Measurements from ENCODE around the gene PKHD1. TPM values are rescaled to one million over a fixed set of nuclear protein-coding genes. Genes with fewer than 3 reads are reported as not detected.

The PKHD1 gene
- total and polyA plus RNA-seq, 9 donors: 0.01 to 0.12 (median 0.05) TPM; not detected in 3

DNA sequence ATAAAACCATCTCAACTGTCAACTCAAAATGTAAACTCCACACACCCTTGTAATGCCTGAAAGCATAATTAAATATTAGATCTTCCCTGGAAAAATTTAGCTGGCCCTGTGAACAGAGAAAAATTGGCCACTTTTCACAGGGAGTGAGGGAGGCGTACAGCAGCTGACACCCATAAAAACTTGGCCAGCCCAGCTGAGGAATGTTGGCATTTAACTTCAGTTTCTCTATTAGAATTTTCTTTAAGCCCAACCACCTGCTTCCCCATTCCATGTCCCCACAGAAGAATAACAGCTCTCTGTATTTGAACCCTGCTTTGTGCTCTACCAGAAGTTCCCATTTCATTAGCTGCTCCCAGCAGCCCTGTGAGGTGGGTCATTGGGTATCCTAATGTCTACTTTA is 41.0 kb downstream of the PKHD1 start:
- Histone ChIP-seq H3K36me3 (no peaks in the 10 kb centered on the region), H3K27me3 (no peaks in the 10 kb centered on the region), H3K9me3 (no peaks in the 10 kb centered on the region), H3K4me3 (no peak overlapping the region), H3K4me1 (ENCODE audit: insufficient read depth) (no peaks in the 10 kb centered on the region), H3K27ac (no peak overlapping the region)
- WGBS, 3 donors: 0 to 11% (median 4%) methylated on average over 1 of the region's 1 CpG
- TF ChIP-seq EP300 (IDR thresholded peaks at IDR 0.05) (no peak), POLR2A (IDR thresholded peaks at IDR 0.05) (no peak)
- TF ChIP-seq, protein P1, sequence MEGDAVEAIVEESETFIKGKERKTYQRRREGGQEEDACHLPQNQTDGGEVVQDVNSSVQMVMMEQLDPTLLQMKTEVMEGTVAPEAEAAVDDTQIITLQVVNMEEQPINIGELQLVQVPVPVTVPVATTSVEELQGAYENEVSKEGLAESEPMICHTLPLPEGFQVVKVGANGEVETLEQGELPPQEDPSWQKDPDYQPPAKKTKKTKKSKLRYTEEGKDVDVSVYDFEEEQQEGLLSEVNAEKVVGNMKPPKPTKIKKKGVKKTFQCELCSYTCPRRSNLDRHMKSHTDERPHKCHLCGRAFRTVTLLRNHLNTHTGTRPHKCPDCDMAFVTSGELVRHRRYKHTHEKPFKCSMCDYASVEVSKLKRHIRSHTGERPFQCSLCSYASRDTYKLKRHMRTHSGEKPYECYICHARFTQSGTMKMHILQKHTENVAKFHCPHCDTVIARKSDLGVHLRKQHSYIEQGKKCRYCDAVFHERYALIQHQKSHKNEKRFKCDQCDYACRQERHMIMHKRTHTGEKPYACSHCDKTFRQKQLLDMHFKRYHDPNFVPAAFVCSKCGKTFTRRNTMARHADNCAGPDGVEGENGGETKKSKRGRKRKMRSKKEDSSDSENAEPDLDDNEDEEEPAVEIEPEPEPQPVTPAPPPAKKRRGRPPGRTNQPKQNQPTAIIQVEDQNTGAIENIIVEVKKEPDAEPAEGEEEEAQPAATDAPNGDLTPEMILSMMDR (IDR thresholded peaks at IDR 0.05): no peak
- intact Hi-C loops (cut with DNase I): no loop called here
- DNase-seq: no peak

DNA sequence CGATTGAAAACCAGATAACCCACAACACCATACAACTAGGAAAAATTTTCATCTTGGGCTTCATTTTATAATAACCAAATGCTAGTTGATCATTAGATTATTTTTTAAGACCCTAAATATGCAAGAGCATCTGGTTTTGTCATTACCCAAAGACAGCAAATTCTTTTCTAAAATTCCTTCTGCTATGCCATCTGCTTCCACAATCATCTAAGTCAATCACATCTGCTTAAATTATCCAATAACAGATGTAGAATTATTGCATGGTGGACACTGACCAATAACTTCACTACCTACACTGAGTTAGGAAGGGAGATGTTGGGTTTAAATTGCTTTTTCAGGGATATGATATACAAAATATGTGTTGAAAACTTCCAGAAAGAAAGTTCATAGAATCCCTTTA is 41.9 kb downstream of the PKHD1 start:
- H3K27ac ChIP-seq: no peak overlapping the region
- DNase-seq: no peak
- TF ChIP-seq, protein P1 (IDR thresholded peaks at IDR 0.05): no peak
- TF ChIP-seq POLR2A (IDR thresholded peaks at IDR 0.05): no peak
- no peak for TF ChIP-seq EP300 (IDR thresholded peaks at IDR 0.05)
- H3K4me1 ChIP-seq (ENCODE audit: insufficient read depth): no peaks in the 10 kb centered on the region
- intact Hi-C loops (cut with DNase I): no loop called here
- H3K36me3 ChIP-seq: no peaks in the 10 kb centered on the region
- H3K4me3 ChIP-seq: no peak overlapping the region
- 33 to 58% (median 38%) methylated on average over 1 of the region's 1 CpG for WGBS, 3 donors
- H3K9me3 ChIP-seq: no peaks in the 10 kb centered on the region
- no peaks in the 10 kb centered on the region for H3K27me3 ChIP-seq

DNA sequence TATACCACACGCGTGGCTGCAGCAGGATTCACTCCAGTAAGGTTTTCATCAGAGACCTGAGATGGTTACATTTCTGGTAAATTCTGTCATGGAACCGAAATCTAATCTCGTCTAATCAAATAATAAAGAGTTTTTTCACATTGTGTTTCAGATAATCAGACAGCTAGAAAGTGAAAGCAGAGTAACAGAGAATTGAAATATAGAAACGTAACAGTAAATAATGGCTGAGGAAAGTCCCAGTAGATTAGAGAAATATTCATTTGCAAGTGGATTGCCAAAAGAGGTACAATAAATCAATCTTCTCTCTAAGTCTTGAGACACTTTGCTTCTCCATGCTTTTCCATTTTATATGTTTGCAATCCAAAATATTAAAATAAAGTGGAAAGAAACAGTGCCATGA is 42.4 kb downstream of the PKHD1 start:
- no peak overlapping the region for H3K4me3 ChIP-seq
- H3K27ac ChIP-seq: no peak overlapping the region
- WGBS, 3 donors: 74 to 75% (median 75%) methylated on average over 5 of the region's 5 CpGs
- intact Hi-C loops (cut with DNase I): no loop called here
- TF ChIP-seq EP300 (IDR thresholded peaks at IDR 0.05) (no peak), POLR2A (IDR thresholded peaks at IDR 0.05) (no peak)
- TF ChIP-seq, protein P1 (IDR thresholded peaks at IDR 0.05): no peak
- H3K9me3 ChIP-seq: no peaks in the 10 kb centered on the region
- no peaks in the 10 kb centered on the region for H3K36me3 ChIP-seq
- H3K4me1 ChIP-seq (ENCODE audit: insufficient read depth): no peaks in the 10 kb centered on the region
- DNase-seq: no peak
- H3K27me3 ChIP-seq: no peaks in the 10 kb centered on the region

DNA sequence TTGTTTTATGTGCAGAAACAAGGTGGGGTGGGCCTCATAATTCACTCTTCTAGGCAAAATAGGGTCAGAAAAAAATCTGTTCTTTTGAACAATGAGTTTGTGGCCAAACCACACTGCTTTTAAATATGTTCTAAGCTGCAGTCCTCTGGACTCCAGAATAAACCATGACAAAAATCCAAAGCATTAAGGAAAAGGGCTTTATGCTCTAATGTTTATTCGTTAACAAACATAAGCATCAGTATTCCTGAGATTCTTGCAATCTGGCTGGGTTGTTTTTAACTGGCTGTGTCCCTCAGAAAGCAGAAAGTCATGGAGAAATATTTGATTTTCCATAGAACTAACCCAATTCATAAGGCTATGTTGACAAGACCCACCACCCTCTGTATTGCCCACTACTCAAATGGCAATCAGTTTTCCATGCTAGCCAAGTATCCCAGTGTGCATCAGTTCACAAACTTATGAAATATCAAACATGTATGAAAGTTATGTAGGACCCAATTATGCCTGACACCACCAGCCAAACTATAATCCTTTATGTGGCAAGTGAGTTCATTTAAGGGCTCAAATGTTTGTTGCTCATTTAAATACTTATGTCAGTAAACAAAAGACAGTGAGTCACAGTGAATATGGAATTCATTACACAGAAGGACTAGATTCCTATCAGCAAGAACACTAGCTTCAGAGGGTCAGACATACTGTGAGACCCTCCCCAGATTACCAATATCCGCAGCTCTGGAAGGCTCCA is 45.1 kb downstream of the PKHD1 start:
- TF ChIP-seq, protein P1 (IDR thresholded peaks at IDR 0.05): no peak
- no peak for DNase-seq
- Histone ChIP-seq H3K36me3 (no peaks in the 10 kb centered on the region), H3K4me1 (ENCODE audit: insufficient read depth) (no peaks in the 10 kb centered on the region), H3K9me3 (no peaks in the 10 kb centered on the region), H3K27ac (no peak overlapping the region), H3K4me3 (no peak overlapping the region), H3K27me3 (no peaks in the 10 kb centered on the region)
- intact Hi-C loops (cut with DNase I): no loop called here
- 47 to 52% (median 52%) methylated on average over 2 of the region's 2 CpGs for WGBS, 3 donors
